Endothelial cell of umbilical vein (primary cell): ENCODE data around the gene WBP2NL.
A peak's percentile ranks its signal among the peaks of the same experiment; 100 is the strongest.

Experiments used
- EZH2 ChIP-seq: IDR thresholded peaks from 2 replicates; pipeline ENCODE4 v1.6.1; 2012; ENCODE audit warnings: borderline replicate concordance, low read depth, mild to moderate bottlenecking, moderate library complexity, low read length, inconsistent platforms; ENCODE audit not compliant: severe bottlenecking
- FOS ChIP-seq: IDR thresholded peaks from 2 replicates; pipeline ENCODE4 v1.6.1; 2011; ENCODE audit warnings: mild to moderate bottlenecking, low read length, moderate library complexity, borderline replicate concordance; ENCODE audit not compliant: insufficient read depth
- MYC ChIP-seq: IDR thresholded peaks from one replicate; pipeline ENCODE4 v1.6.1; 2011; ENCODE audit warnings: mild to moderate bottlenecking, low read depth, low read length
- POLR2A ChIP-seq: IDR thresholded peaks from 2 replicates; pipeline ENCODE4 v1.6.1; 2012; ENCODE audit warnings: low read depth, mild to moderate bottlenecking, control low read depth, low read length
- POLR2AphosphoS5 ChIP-seq: IDR thresholded peaks from 2 replicates; pipeline ENCODE4 v1.6.1; 2012; ENCODE audit warnings: low read depth, mild to moderate bottlenecking, control low read depth, low read length, moderate library complexity; ENCODE audit not compliant: insufficient read depth
- TF ChIP-seq, protein P1 (sequence below), 2 donors: IDR thresholded peaks; 1 replicate in 1 of 2; 2 replicates in 1 of 2; pipeline ENCODE4 v1.5.1; 2011; ENCODE audit warnings: low read length in 2 of 2, mild to moderate bottlenecking in 2 of 2, moderate library complexity in 2 of 2, control low read depth in 1 of 2, inconsistent platforms in 1 of 2, low read depth in 1 of 2; ENCODE audit not compliant: insufficient read depth in 1 of 2; ENCODE audit errors: extremely low read depth in 1 of 2
- TF ChIP-seq, protein P2 (sequence below): IDR thresholded peaks from 2 replicates; pipeline ENCODE4 v1.6.1; 2011; ENCODE audit not compliant: insufficient read depth, insufficient read length

DNA sequence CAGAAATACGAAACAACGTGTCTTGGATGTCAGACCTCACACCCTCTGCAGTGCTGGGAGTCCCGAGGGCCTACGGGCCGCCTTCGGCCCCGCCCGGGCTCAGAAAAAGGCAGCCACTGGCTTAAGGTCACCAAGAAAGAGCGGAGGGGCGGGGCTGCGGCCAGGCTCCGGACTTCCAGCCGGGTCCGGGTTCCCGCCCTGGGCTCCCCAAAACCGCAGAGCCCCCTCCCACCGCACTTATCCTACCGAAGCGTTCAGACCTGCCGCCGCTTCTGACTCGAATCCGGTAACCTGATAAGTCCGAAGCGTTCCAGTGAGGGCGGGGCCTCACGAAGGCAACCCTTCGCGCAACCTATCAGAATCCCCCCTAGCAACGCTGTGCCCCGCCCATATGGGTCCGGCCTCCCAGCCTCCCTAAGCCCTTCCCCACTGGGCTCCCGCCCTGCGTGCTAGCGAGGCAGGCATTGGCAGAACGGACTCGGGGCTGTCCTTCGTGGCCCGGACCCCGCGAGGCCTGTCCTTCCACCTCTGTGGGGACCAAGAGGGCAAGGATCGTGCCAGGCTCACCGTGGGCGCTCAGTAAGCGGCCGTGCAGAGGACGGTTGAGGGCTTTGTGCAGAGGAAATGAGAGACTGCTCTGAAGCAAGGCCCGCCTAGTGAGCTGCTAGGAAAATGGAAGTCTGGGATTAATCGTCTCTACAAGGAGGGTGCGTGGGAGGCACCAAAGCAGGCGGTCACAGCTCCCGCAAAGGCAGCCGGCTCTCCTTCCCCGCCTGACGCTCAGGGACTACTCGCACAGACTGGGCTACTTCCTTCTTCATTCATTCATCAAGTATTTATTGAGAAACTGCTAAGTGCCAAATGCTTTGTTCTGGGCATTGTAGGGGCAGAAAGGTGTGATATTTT, 72.2 kb downstream of the WBP2NL start, which contains the start of gene NAGA:
- TF ChIP-seq, protein P1, sequence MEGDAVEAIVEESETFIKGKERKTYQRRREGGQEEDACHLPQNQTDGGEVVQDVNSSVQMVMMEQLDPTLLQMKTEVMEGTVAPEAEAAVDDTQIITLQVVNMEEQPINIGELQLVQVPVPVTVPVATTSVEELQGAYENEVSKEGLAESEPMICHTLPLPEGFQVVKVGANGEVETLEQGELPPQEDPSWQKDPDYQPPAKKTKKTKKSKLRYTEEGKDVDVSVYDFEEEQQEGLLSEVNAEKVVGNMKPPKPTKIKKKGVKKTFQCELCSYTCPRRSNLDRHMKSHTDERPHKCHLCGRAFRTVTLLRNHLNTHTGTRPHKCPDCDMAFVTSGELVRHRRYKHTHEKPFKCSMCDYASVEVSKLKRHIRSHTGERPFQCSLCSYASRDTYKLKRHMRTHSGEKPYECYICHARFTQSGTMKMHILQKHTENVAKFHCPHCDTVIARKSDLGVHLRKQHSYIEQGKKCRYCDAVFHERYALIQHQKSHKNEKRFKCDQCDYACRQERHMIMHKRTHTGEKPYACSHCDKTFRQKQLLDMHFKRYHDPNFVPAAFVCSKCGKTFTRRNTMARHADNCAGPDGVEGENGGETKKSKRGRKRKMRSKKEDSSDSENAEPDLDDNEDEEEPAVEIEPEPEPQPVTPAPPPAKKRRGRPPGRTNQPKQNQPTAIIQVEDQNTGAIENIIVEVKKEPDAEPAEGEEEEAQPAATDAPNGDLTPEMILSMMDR (IDR thresholded peaks at IDR 0.05; ENCODE audit: extremely low read depth in 1 of 2, insufficient read depth in 1 of 2, low read depth in 1 of 2, low read length in 2 of 2), result no peak
- TF ChIP-seq POLR2AphosphoS5 (peak; percentile 79), EZH2 (no peak), POLR2A (peak; percentile 65), MYC (no peak), FOS (no peak)
- TF ChIP-seq, protein P2, sequence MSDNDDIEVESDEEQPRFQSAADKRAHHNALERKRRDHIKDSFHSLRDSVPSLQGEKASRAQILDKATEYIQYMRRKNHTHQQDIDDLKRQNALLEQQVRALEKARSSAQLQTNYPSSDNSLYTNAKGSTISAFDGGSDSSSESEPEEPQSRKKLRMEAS, result peak; percentile 84
